GM12878 (cell line): Measurements from ENCODE around the gene MRPS25. TPM values are rescaled to one million over a fixed set of nuclear protein-coding genes. Genes with fewer than 3 reads are reported as not detected.

Experiments
- ATAC-seq: fragments of 200-7000 bp; cut with Tn5 transposase; 3 replicates; pipeline ENCODE4 v1.9.1; 2020; ENCODE audit warnings: mild to moderate bottlenecking, moderate library complexity
- BruUV-seq: library from RNA; stranded (reverse); fragments of 400-500 nt; replicated peaks from 2 replicates; lab custom pipeline; 2021; lab: Mats Ljungman, UMichigan
- CTCF ChIA-PET: fragments of 300-600 bp; sonication (Branson Sonifier 250); formaldehyde crosslinking; extraction: SDS; loops from one replicate; lab custom pipeline; 2021; ENCODE audit warnings: inconsistent platforms; lab: Yijun Ruan, JAX
- POLR2A ChIA-PET: fragments of 350-600 bp; formaldehyde crosslinking; extraction: SDS; loops from one replicate; lab custom pipeline; 2021; ENCODE audit warnings: inconsistent platforms; lab: Charles Lee
- RAD21 ChIA-PET: fragments of 300-600 bp; sonication (Branson Sonifier 250); formaldehyde crosslinking; loops from one replicate; lab custom pipeline; 2023; ENCODE audit warnings: antibody characterized with exemption; ENCODE audit not compliant: unreplicated experiment; lab: Charles Lee
- SMC1A ChIA-PET: fragments of 300-600 bp; sonication (Branson Sonifier 250); formaldehyde crosslinking; loops from one replicate; lab custom pipeline; 2023; ENCODE audit not compliant: unreplicated experiment, uncharacterized antibody; lab: Charles Lee
- DNase-seq: peaks from one replicate; pipeline ENCODE4 v3.0.0-alpha.2; 2011; ENCODE audit warnings: low read depth, low spot score
- FAIRE-seq: peaks from 3 replicates; lab custom pipeline; 2011; peaks lifted over from hg19 to GRCh38; lab: Jason Lieb, UNC
- H2AFZ ChIP-seq: 2 replicates; pipeline ENCODE4 v1.6.0; 2011; ENCODE audit warnings: low read depth, low read length, control low read depth; ENCODE audit not compliant: control insufficient read depth
- H3K27ac ChIP-seq: 2 replicates; pipeline ENCODE4 v1.5.1; 2011; ENCODE audit warnings: control low read depth; ENCODE audit not compliant: control insufficient read depth, insufficient read depth
- H3K27me3 ChIP-seq, 2 experiments: replicated peaks in 1 of 2; 2 replicates each; pipeline versions ENCODE4 v1.6.0 to v1.6.1; 2011; ENCODE audit warnings: low read length in 1 of 2; ENCODE audit not compliant: control insufficient read depth in 2 of 2, insufficient read depth in 2 of 2
- H3K36me3 ChIP-seq, 2 experiments: 2 replicates each; pipeline ENCODE4 v1.5.1; 2011; ENCODE audit warnings: low read length in 1 of 2; ENCODE audit not compliant: control insufficient read depth in 2 of 2, insufficient read depth in 2 of 2
- H3K4me1 ChIP-seq: 2 replicates; pipeline ENCODE4 v1.6.1; 2011; ENCODE audit warnings: mild to moderate bottlenecking, low read length, moderate library complexity, mixed read lengths; ENCODE audit not compliant: control insufficient read depth, insufficient read depth
- H3K4me2 ChIP-seq: 2 replicates; pipeline ENCODE4 v1.6.0; 2011; ENCODE audit warnings: control low read depth; ENCODE audit not compliant: control insufficient read depth, insufficient read depth
- H3K4me3 ChIP-seq: fragments of 200-600 bp; sonication (generic); 2 replicates; pipeline ENCODE4 v1.5.1; 2016
- H3K79me2 ChIP-seq: 2 replicates; pipeline ENCODE4 v1.6.0; 2011; ENCODE audit warnings: low read length; ENCODE audit not compliant: control insufficient read depth, insufficient read depth
- H3K9ac ChIP-seq: 2 replicates; pipeline ENCODE4 v1.8.0; 2011; ENCODE audit warnings: low read length, control low read depth, mixed read lengths; ENCODE audit not compliant: control insufficient read depth, insufficient read depth
- H3K9me3 ChIP-seq: replicated peaks from 3 replicates; pipeline ENCODE4 v1.5.1; 2011; ENCODE audit warnings: mild to moderate bottlenecking, low read length; ENCODE audit not compliant: control insufficient read depth, insufficient read depth
- H4K20me1 ChIP-seq: 2 replicates; pipeline ENCODE4 v1.6.0; 2011; ENCODE audit not compliant: control insufficient read depth, insufficient read depth
- BACH1 ChIP-seq: fragments of 450-650 bp; IDR thresholded peaks from 2 replicates; pipeline ENCODE4 v1.6.1; 2017; ENCODE audit warnings: mild to moderate bottlenecking, borderline replicate concordance
- BRCA1 ChIP-seq: IDR thresholded peaks from 2 replicates; pipeline ENCODE4 v1.6.1; 2011; ENCODE audit warnings: low read depth, low read length, improper control_type of control experiment
- CHD2 ChIP-seq: IDR thresholded peaks from 2 replicates; pipeline ENCODE4 v1.6.1; 2011; ENCODE audit warnings: low read depth, low read length, improper control_type of control experiment, borderline replicate concordance
- HDGF ChIP-seq: fragments of 450-650 bp; IDR thresholded peaks from 2 replicates; pipeline ENCODE4 v1.6.1; 2016; ENCODE audit warnings: antibody characterized with exemption
- KAT2A ChIP-seq: conservative IDR thresholded peaks from 2 replicates; pipeline ENCODE4 v1.6.1; 2011; ENCODE audit warnings: low read depth, low read length; ENCODE audit not compliant: control insufficient read depth
- NRF1 ChIP-seq: conservative IDR thresholded peaks from 2 replicates; pipeline ENCODE4 v1.6.1; 2011; ENCODE audit warnings: mild to moderate bottlenecking, low read depth, low read length, improper control_type of control experiment
- POLR2A ChIP-seq: IDR thresholded peaks from 2 replicates; pipeline ENCODE4 v1.6.1; 2011; ENCODE audit warnings: low read depth, mild to moderate bottlenecking, low read length
- RAD21 ChIP-seq: IDR thresholded peaks from 2 replicates; pipeline ENCODE4 v1.6.1; 2011; ENCODE audit warnings: mild to moderate bottlenecking, low read depth, low read length, moderate library complexity; ENCODE audit not compliant: insufficient read depth
- RFX5 ChIP-seq: IDR thresholded peaks from 2 replicates; pipeline ENCODE4 v1.6.1; 2011; ENCODE audit warnings: low read depth, low read length, improper control_type of control experiment
- SIN3A ChIP-seq: IDR thresholded peaks from 2 replicates; pipeline ENCODE4 v1.6.1; 2012; ENCODE audit warnings: low read depth, low read length, improper control_type of control experiment
- SMC3 ChIP-seq: IDR thresholded peaks from 2 replicates; pipeline ENCODE4 v1.6.1; 2011; ENCODE audit warnings: low read length, improper control_type of control experiment, borderline replicate concordance
- YBX1 ChIP-seq: fragments of 450-650 bp; IDR thresholded peaks from 2 replicates; pipeline ENCODE4 v1.6.1; 2016; ENCODE audit warnings: antibody characterized with exemption
- YY1 ChIP-seq: IDR thresholded peaks from 2 replicates; pipeline ENCODE4 v1.6.1; 2011; ENCODE audit warnings: low read depth, mild to moderate bottlenecking, low read length
- ZBED1 ChIP-seq: IDR thresholded peaks from 2 replicates; pipeline ENCODE4 v1.6.1; 2016; ENCODE audit warnings: borderline replicate concordance
- WGBS: methylation state at CpG from one replicate; pipeline ENCODE4 v1.1.6; 2016; ENCODE audit warnings: low lambda C conversion rate; ENCODE audit not compliant: insufficient replicate concordance, insufficient coverage; ENCODE audit errors: missing lambda C conversion rate; 5-methylcytosine and 5-hydroxymethylcytosine counted together
- in situ Hi-C: fragments of 300-500 bp; cut with MboI; formaldehyde crosslinking; loops from 9 replicates; pipeline ENCODE4 v1.14.3; 2018; ENCODE audit warnings: mixed read lengths
- intact Hi-C: fragments of 100-400 bp; cut with micrococcal nuclease; formaldehyde crosslinking; loops from one replicate; pipeline ENCODE4 v1.14.2; 2022; ENCODE audit not compliant: unreplicated experiment
- polyA plus RNA-seq, 11 experiments: library from polyadenylated mRNA; depleted of rRNA in 4 of 11; unstranded in 6 of 11; stranded (reverse) in 5 of 11; fragments of >200 nt; fragmentation: Nextera tagmentation in 4 of 11; fragmentation: Illumina TruSeq in 1 of 11; extraction: Ambion mirVana in 4 of 11; extraction: Trizol in 1 of 11; gene quantifications; 1 replicate in 1 of 11; 2 replicates in 10 of 11; pipeline versions ENCODE4 v1.2.1 to v1.2.3, GENCODE V29; 2011 to 2016; ENCODE audit warnings: inconsistent platforms in 2 of 11, missing spikeins in 2 of 11, low read depth in 1 of 11
- total RNA-seq, 4 experiments: library from RNA; depleted of rRNA in 3 of 4; stranded (reverse); fragments of >200 nt in 3 of 4; fragmentation: Illumina TruSeq in 1 of 4; extraction: Trizol in 1 of 4; gene quantifications; 2 replicates each; pipeline versions ENCODE4 v1.2.1 to v1.2.3, GENCODE V29; 2013 to 2021
- TF ChIP-seq, protein P1 (sequence below): fragments of 450-650 bp; conservative IDR thresholded peaks from 2 replicates; pipeline ENCODE4 v1.6.1; 2017; ENCODE audit warnings: mild to moderate bottlenecking, moderate library complexity
- TF ChIP-seq, protein P2 (sequence below), 3 experiments: IDR thresholded peaks in 2 of 3; conservative IDR thresholded peaks in 1 of 3; 2 replicates each; pipeline ENCODE4 v1.5.1; 2011; ENCODE audit warnings: low read depth in 3 of 3, low read length in 3 of 3, mild to moderate bottlenecking in 3 of 3, control low read depth in 2 of 3, moderate library complexity in 2 of 3, inconsistent platforms in 1 of 3, mixed read lengths in 1 of 3; ENCODE audit not compliant: control insufficient read depth in 2 of 3, insufficient read depth in 1 of 3; ENCODE audit errors: extremely low read depth in 1 of 3
- TF ChIP-seq, protein P3 (sequence below): fragments of 450-650 bp; formaldehyde crosslinking; IDR thresholded peaks from 2 replicates; pipeline ENCODE4 v1.5.0; 2022; ENCODE audit warnings: mild to moderate bottlenecking, missing genetic modification characterization

The MRPS25 gene
- total and polyA plus RNA-seq, 10 of the 15 experiments (the other 5 are each of a cell fraction or from before 2014, with no cell fraction given): 17.0 to 114 (median 62.2) TPM

DNA sequence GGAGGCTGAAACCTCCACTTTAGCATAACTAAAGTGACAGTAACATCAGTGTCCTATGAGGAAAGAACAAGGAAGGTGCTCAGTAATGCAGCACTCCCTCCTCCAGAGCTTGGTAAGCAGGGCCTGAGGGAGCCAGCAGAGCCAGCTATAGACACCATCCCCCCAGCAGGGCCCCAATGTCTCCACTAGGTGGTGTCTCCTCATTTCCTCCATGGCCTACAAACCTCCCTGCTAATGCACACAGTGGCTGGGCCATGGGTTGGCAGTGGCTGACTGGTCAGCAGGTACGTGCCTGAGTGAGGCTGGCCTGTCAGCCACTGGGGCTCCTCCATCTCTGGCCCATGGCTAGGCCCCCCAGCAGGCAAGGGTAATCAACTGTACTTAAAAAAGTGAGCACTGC is 13.6 kb downstream of the MRPS25 start:
- WGBS: 8% methylated on average over 1 of the region's 1 CpG
- TF ChIP-seq YY1 (peak; percentile 73; the same call in 1 of the 2 replicates), POLR2A (peak; percentile 34; the same call in 1 of the 2 replicates), SIN3A (no peak), BRCA1 (no peak), NRF1 (no peak), RFX5 (no peak), YBX1 (no peak), BACH1 (0 out of 2 replicates have a peak, but pooled peaks have one; percentile 25), KAT2A (no peak), ZBED1 (no peak), RAD21 (peak; percentile 51), SMC3 (peak; percentile 47; the same call in 1 of the 2 replicates), HDGF (0 out of 2 replicates have a peak, but pooled peaks have one; percentile 46), CHD2 (0 out of 2 replicates have a peak, but pooled peaks have one; percentile 42)
- TF ChIP-seq, protein P1, sequence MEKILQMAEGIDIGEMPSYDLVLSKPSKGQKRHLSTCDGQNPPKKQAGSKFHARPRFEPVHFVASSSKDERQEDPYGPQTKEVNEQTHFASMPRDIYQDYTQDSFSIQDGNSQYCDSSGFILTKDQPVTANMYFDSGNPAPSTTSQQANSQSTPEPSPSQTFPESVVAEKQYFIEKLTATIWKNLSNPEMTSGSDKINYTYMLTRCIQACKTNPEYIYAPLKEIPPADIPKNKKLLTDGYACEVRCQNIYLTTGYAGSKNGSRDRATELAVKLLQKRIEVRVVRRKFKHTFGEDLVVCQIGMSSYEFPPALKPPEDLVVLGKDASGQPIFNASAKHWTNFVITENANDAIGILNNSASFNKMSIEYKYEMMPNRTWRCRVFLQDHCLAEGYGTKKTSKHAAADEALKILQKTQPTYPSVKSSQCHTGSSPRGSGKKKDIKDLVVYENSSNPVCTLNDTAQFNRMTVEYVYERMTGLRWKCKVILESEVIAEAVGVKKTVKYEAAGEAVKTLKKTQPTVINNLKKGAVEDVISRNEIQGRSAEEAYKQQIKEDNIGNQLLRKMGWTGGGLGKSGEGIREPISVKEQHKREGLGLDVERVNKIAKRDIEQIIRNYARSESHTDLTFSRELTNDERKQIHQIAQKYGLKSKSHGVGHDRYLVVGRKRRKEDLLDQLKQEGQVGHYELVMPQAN: no peak
- TF ChIP-seq, protein P2, sequence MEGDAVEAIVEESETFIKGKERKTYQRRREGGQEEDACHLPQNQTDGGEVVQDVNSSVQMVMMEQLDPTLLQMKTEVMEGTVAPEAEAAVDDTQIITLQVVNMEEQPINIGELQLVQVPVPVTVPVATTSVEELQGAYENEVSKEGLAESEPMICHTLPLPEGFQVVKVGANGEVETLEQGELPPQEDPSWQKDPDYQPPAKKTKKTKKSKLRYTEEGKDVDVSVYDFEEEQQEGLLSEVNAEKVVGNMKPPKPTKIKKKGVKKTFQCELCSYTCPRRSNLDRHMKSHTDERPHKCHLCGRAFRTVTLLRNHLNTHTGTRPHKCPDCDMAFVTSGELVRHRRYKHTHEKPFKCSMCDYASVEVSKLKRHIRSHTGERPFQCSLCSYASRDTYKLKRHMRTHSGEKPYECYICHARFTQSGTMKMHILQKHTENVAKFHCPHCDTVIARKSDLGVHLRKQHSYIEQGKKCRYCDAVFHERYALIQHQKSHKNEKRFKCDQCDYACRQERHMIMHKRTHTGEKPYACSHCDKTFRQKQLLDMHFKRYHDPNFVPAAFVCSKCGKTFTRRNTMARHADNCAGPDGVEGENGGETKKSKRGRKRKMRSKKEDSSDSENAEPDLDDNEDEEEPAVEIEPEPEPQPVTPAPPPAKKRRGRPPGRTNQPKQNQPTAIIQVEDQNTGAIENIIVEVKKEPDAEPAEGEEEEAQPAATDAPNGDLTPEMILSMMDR (IDR thresholded peaks at IDR 0.05 in 2 of 3, conservative IDR thresholded peaks at IDR 0.05 in 1 of 3; ENCODE audit: control insufficient read depth in 2 of 3, extremely low read depth in 1 of 3, insufficient read depth in 1 of 3, low read depth in 3 of 3, low read length in 3 of 3): peak; percentile 76 to 90 (median 80)
- TF ChIP-seq, protein P3, sequence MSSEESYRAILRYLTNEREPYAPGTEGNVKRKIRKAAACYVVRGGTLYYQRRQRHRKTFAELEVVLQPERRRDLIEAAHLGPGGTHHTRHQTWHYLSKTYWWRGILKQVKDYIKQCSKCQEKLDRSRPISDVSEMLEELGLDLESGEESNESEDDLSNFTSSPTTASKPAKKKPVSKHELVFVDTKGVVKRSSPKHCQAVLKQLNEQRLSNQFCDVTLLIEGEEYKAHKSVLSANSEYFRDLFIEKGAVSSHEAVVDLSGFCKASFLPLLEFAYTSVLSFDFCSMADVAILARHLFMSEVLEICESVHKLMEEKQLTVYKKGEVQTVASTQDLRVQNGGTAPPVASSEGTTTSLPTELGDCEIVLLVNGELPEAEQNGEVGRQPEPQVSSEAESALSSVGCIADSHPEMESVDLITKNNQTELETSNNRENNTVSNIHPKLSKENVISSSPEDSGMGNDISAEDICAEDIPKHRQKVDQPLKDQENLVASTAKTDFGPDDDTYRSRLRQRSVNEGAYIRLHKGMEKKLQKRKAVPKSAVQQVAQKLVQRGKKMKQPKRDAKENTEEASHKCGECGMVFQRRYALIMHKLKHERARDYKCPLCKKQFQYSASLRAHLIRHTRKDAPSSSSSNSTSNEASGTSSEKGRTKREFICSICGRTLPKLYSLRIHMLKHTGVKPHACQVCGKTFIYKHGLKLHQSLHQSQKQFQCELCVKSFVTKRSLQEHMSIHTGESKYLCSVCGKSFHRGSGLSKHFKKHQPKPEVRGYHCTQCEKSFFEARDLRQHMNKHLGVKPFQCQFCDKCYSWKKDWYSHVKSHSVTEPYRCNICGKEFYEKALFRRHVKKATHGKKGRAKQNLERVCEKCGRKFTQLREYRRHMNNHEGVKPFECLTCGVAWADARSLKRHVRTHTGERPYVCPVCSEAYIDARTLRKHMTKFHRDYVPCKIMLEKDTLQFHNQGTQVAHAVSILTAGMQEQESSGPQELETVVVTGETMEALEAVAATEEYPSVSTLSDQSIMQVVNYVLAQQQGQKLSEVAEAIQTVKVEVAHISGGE (CRISPR knock-in tag): no peak
- Histone ChIP-seq H3K9ac (no peak overlapping the region), H3K36me3 (peaks cover 24 to 39% of the 10 kb centered on the region in 2 experiments), H2AFZ (no peak overlapping the region), H3K27me3 (no peaks in the 10 kb centered on the region), H3K9me3 (peaks cover 5% of the 10 kb centered on the region), H3K4me2 (peak overlapping the region; percentile 40), H3K4me1 (peaks cover 45% of the 10 kb centered on the region), H3K4me3 (no peak overlapping the region), H3K79me2 (peaks cover 28% of the 10 kb centered on the region), H4K20me1 (no peaks in the 10 kb centered on the region), H3K27ac (peak overlapping the region; percentile 71)
- intact Hi-C loops (loop anchor here (2.0 to 5.0 kb wide), 3 partner anchors 47 to 127 kb away; partner anchors contain the start of genes NR2C2 and RBSN), in situ Hi-C loops (no loop called here)
- ChIA-PET SMC1A (interaction anchor here (0.6 to 3.5 kb wide), 13 partner anchors 8 to 143 kb away, joined by 3 to 22 read pairs (median 4); partner anchors contain the start of genes MRPS25, NR2C2 and RBSN), POLR2A (interaction anchor here (0.8 to 4.7 kb wide), 4 partner anchors 9 to 158 kb away, joined by 3 to 30 read pairs (median 4); partner anchors contain the start of genes MRPS25 and RBSN), RAD21 (interaction anchor here (0.6 to 3.3 kb wide), 11 partner anchors 13 to 310 kb away, joined by 3 to 30 read pairs (median 3); partner anchors contain the start of gene MRPS25), CTCF (interaction anchor here (0.6 to 4.2 kb wide), 28 partner anchors 8 to 449 kb away, joined by 3 to 50 read pairs (median 4); partner anchors contain the start of genes CAPN7, MRPS25 and RBSN)
- BruUV-seq: no TSS peak
- ATAC-seq (peak; percentile 88), DNase-seq (no peak), FAIRE-seq (no peak)
